ENCODE results near the gene A2M. TPM values are rescaled to one million over a fixed set of nuclear protein-coding genes. Genes with fewer than 3 reads are reported as not detected.

A2M gene
- total and polyA plus RNA-seq, 2 of the 13 experiments (the other 11 are each of a cell fraction or from before 2014, with no cell fraction given): 2,807 to 6,551 TPM

DNA sequence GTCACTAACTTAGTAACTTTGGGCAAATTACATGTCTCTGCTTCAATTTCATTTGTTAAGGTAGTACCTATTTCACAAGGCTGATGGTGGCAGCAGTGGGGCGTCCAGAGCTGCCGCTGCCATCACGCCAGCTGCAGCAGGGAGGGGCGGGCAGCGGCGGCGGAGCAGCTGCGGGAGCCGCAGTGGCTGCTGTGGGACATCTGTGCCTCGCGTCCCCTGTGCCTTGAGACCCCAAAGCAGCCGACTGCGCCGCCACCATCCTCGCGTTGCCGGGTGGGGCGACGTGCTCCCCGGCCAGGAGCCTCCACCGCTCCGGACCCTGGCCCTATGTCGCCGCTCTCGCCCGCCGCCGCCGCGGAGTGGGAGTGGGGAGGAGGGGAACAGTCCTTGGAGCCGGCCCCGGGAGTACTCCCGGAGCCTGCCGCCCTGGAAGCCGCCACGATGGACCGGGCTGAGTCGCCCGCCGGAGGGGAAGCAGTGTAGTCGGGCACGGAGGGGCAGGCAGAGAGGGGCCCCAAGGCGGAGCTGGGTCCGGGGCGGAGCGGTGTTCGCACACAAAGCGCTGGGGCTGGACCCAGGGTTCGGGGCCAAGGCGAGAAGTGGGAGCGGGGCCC lies 51.4 kb downstream of the A2M start (continued):
- TF ChIP-seq REPIN1 (CRISPR knock-in tag; IDR thresholded peaks at IDR 0.05; ENCODE audit: borderline replicate concordance, low read depth) (no peak), MLLT10 (CRISPR knock-in tag; IDR thresholded peaks at IDR 0.05) (no peak), BHLHE40 (IDR thresholded peaks at IDR 0.05; ENCODE audit: low read length) (no peak), SPEN (CRISPR knock-in tag; IDR thresholded peaks at IDR 0.05; ENCODE audit: low read depth) (peak; percentile 38; the same call in 1 of the 2 replicates), CAMTA2 (CRISPR knock-in tag; IDR thresholded peaks at IDR 0.05; ENCODE audit: borderline replicate concordance) (peak; percentile 91), TEAD3 (CRISPR knock-in tag; optimal IDR thresholded peaks at IDR 0.05; ENCODE audit: borderline replicate concordance) (no peak), ZNF34 (CRISPR knock-in tag; IDR thresholded peaks at IDR 0.05; ENCODE audit: borderline replicate concordance) (no peak), ZNF543 (CRISPR knock-in tag; IDR thresholded peaks at IDR 0.05) (no peak; the same call in 1 of the 2 replicates), ZNF263 (CRISPR knock-in tag; IDR thresholded peaks at IDR 0.05) (peak; percentile 98), ISL2 (CRISPR knock-in tag; IDR thresholded peaks at IDR 0.05) (no peak; the same call in 1 of the 2 replicates), ZNF709 (CRISPR knock-in tag; IDR thresholded peaks at IDR 0.05) (peak; percentile 86), FOXJ3 (CRISPR knock-in tag; IDR thresholded peaks at IDR 0.05; ENCODE audit: borderline replicate concordance) (0 out of 2 replicates have a peak, but pooled peaks have one; percentile 36), ZNF510 (CRISPR knock-in tag; IDR thresholded peaks at IDR 0.05; ENCODE audit: low read depth) (no peak), SALL2 (CRISPR knock-in tag; IDR thresholded peaks at IDR 0.05) (no peak), KLF15 (CRISPR knock-in tag; IDR thresholded peaks at IDR 0.05; ENCODE audit: borderline replicate concordance) (no peak), ZBTB1 (CRISPR knock-in tag; IDR thresholded peaks at IDR 0.05; ENCODE audit: borderline replicate concordance) (no peak), SRSF4 (IDR thresholded peaks at IDR 0.05; ENCODE audit: low read depth, low read length, poor library complexity, severe bottlenecking) (no peak), PRPF4 (IDR thresholded peaks at IDR 0.05; ENCODE audit: low read depth, low read length, poor library complexity, severe bottlenecking) (no peak), RCOR2 (CRISPR knock-in tag; IDR thresholded peaks at IDR 0.05) (no peak)
- TF ChIP-seq, protein P1, sequence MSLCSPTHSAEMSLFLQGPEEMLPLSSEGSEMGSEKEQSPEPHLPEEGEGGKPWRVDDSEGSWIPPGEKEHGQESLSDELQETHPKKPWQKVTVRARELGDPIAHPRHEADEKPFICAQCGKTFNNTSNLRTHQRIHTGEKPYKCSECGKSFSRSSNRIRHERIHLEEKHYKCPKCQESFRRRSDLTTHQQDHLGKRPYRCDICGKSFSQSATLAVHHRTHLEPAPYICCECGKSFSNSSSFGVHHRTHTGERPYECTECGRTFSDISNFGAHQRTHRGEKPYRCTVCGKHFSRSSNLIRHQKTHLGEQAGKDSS (CRISPR knock-in tag; IDR thresholded peaks at IDR 0.05; ENCODE audit: borderline replicate concordance, low read depth): peak; percentile 50; the same call in 1 of the 2 replicates
- TF ChIP-seq, protein P2, sequence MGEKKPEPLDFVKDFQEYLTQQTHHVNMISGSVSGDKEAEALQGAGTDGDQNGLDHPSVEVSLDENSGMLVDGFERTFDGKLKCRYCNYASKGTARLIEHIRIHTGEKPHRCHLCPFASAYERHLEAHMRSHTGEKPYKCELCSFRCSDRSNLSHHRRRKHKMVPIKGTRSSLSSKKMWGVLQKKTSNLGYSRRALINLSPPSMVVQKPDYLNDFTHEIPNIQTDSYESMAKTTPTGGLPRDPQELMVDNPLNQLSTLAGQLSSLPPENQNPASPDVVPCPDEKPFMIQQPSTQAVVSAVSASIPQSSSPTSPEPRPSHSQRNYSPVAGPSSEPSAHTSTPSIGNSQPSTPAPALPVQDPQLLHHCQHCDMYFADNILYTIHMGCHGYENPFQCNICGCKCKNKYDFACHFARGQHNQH (CRISPR knock-in tag; IDR thresholded peaks at IDR 0.05): peak; percentile 80
- TF ChIP-seq, protein P3, sequence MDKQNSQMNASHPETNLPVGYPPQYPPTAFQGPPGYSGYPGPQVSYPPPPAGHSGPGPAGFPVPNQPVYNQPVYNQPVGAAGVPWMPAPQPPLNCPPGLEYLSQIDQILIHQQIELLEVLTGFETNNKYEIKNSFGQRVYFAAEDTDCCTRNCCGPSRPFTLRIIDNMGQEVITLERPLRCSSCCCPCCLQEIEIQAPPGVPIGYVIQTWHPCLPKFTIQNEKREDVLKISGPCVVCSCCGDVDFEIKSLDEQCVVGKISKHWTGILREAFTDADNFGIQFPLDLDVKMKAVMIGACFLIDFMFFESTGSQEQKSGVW (CRISPR knock-in tag; IDR thresholded peaks at IDR 0.05; ENCODE audit: borderline replicate concordance): no peak
- TF ChIP-seq, protein P4, sequence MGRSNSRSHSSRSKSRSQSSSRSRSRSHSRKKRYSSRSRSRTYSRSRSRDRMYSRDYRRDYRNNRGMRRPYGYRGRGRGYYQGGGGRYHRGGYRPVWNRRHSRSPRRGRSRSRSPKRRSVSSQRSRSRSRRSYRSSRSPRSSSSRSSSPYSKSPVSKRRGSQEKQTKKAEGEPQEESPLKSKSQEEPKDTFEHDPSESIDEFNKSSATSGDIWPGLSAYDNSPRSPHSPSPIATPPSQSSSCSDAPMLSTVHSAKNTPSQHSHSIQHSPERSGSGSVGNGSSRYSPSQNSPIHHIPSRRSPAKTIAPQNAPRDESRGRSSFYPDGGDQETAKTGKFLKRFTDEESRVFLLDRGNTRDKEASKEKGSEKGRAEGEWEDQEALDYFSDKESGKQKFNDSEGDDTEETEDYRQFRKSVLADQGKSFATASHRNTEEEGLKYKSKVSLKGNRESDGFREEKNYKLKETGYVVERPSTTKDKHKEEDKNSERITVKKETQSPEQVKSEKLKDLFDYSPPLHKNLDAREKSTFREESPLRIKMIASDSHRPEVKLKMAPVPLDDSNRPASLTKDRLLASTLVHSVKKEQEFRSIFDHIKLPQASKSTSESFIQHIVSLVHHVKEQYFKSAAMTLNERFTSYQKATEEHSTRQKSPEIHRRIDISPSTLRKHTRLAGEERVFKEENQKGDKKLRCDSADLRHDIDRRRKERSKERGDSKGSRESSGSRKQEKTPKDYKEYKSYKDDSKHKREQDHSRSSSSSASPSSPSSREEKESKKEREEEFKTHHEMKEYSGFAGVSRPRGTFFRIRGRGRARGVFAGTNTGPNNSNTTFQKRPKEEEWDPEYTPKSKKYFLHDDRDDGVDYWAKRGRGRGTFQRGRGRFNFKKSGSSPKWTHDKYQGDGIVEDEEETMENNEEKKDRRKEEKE (IDR thresholded peaks at IDR 0.05): no peak
- TF ChIP-seq, protein P5, sequence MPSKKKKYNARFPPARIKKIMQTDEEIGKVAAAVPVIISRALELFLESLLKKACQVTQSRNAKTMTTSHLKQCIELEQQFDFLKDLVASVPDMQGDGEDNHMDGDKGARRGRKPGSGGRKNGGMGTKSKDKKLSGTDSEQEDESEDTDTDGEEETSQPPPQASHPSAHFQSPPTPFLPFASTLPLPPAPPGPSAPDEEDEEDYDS (CRISPR knock-in tag; IDR thresholded peaks at IDR 0.05): 0 out of 2 replicates have a peak, but pooled peaks have one; percentile 1

Data from HepG2 (cell line).